Activated T-cell treated with anti-CD3 and anti-CD28 coated beads, Interleukin-2, amount 50 U/mL, for 72 hours (primary cell): ENCODE data around the gene CTPS1. TPM values are rescaled to one million over a fixed set of nuclear protein-coding genes. Genes with fewer than 3 reads are reported as not detected.

Source experiments
- ATAC-seq, 2 donors: fragments of 150-1000 bp; cut with Tn5 transposase; replicated peaks in 1 of 2; 2 replicates each; pipeline ENCODE4 v1.10.0; 2021; ENCODE audit warnings: moderate library complexity in 2 of 2, mild to moderate bottlenecking in 1 of 2
- DNase-seq, 2 donors: peaks; one replicate each; pipeline ENCODE4 v3.0.0; 2021 to 2022; ENCODE audit warnings: mixed read lengths in 1 of 2
- H3K27ac Mint-ChIP-seq: one replicate; pipeline ENCODE4 v1.8.0; 2022; ENCODE audit warnings: mild to moderate bottlenecking, moderate library complexity, mixed read lengths
- H3K27me3 Mint-ChIP-seq: one replicate; pipeline ENCODE4 v1.8.0; 2022; ENCODE audit warnings: low read depth, mixed read lengths
- H3K36me3 Mint-ChIP-seq, 2 donors: one replicate each; pipeline ENCODE4 v1.8.0; 2022; ENCODE audit warnings: mixed read lengths in 2 of 2, mild to moderate bottlenecking in 1 of 2; ENCODE audit not compliant: insufficient read depth in 2 of 2
- H3K4me1 Mint-ChIP-seq: one replicate; pipeline ENCODE4 v1.8.0; 2022; ENCODE audit warnings: low read depth, mixed read lengths
- H3K4me3 Mint-ChIP-seq, 2 donors: one replicate each; pipeline ENCODE4 v1.8.0; 2022; ENCODE audit warnings: mild to moderate bottlenecking in 2 of 2, mixed read lengths in 2 of 2, moderate library complexity in 2 of 2
- H3K9me3 Mint-ChIP-seq, 2 donors: one replicate each; pipeline ENCODE4 v1.8.0; 2022; ENCODE audit warnings: mixed read lengths in 2 of 2
- total RNA-seq, 2 donors: library from RNA; stranded (reverse); gene quantifications; one replicate each; pipeline ENCODE4 v1.2.3, GENCODE V29; 2022

The CTPS1 gene
- total RNA-seq, 2 donors from 2014 or later: 47.9 to 49.6 TPM

GRCh38 chr1:41013796-41014195 lies 34.3 kb downstream of the CTPS1 start:
- Mint-ChIP-seq H3K4me1 (peaks cover 8% of the 10 kb centered on the region), H3K27me3 (no peaks in the 10 kb centered on the region), H3K27ac (no peak overlapping the region), H3K9me3 (no peaks in the 10 kb centered on the region), H3K36me3 (peaks cover 2 to 26% of the 10 kb centered on the region in 2 donors), H3K4me3 (no peak overlapping the region)
- DNase-seq: no peak
- ATAC-seq: no peak

- no peak for DNase-seq
- ATAC-seq: no peak
- Mint-ChIP-seq H3K9me3 (no peaks in the 10 kb centered on the region), H3K4me3 (no peak overlapping the region), H3K36me3 (peaks cover 2 to 27% of the 10 kb centered on the region in 2 donors), H3K27ac (peak overlapping the region; percentile 7), H3K27me3 (no peaks in the 10 kb centered on the region), H3K4me1 (peaks cover 8% of the 10 kb centered on the region)
Observed at GRCh38 chr1:41014871-41015270, 35.4 kb downstream of the CTPS1 start.

GRCh38 chr1:41015281-41015896 lies 35.9 kb downstream of the CTPS1 start:
- Mint-ChIP-seq H3K4me1 (peaks cover 8% of the 10 kb centered on the region), H3K27ac (peak overlapping the region; percentile 7), H3K27me3 (no peaks in the 10 kb centered on the region), H3K4me3 (no peak overlapping the region), H3K36me3 (peaks cover 2 to 24% of the 10 kb centered on the region in 2 donors), H3K9me3 (no peaks in the 10 kb centered on the region)
- DNase-seq: no peak
- no peak for ATAC-seq

GRCh38 chr1:41015897-41016470 lies 36.5 kb downstream of the CTPS1 start:
- Mint-ChIP-seq H3K9me3 (no peaks in the 10 kb centered on the region), H3K4me3 (no peak overlapping the region), H3K36me3 (peaks cover 2 to 24% of the 10 kb centered on the region in 2 donors), H3K27me3 (no peaks in the 10 kb centered on the region), H3K27ac (no peak overlapping the region), H3K4me1 (peaks cover 8% of the 10 kb centered on the region)
- DNase-seq: no peak
- no peak for ATAC-seq

GRCh38 chr1:41017141-41018017 lies 37.9 kb downstream of the CTPS1 start:
- no peak overlapping the region for H3K4me3 Mint-ChIP-seq
- peaks cover 0 to 14% of the 10 kb centered on the region in 2 donors for H3K36me3 Mint-ChIP-seq
- no peak for ATAC-seq
- H3K27me3 Mint-ChIP-seq: no peaks in the 10 kb centered on the region
- H3K4me1 Mint-ChIP-seq: peaks cover 8% of the 10 kb centered on the region
- no peaks in the 10 kb centered on the region for H3K9me3 Mint-ChIP-seq
- no peak for DNase-seq
- H3K27ac Mint-ChIP-seq: no peak overlapping the region

- no peaks in the 10 kb centered on the region for H3K27me3 Mint-ChIP-seq
- no peak for DNase-seq
- H3K4me1 Mint-ChIP-seq: peaks cover 8% of the 10 kb centered on the region
- no peak for ATAC-seq
- H3K4me3 Mint-ChIP-seq: no peak overlapping the region
- no peak overlapping the region for H3K27ac Mint-ChIP-seq
- peaks cover 0 to 14% of the 10 kb centered on the region in 2 donors for H3K36me3 Mint-ChIP-seq
- H3K9me3 Mint-ChIP-seq: no peaks in the 10 kb centered on the region
Observed at GRCh38 chr1:41018018-41018410, 38.5 kb downstream of the CTPS1 start.

- Mint-ChIP-seq H3K4me3 (no peak overlapping the region), H3K4me1 (peaks cover 8% of the 10 kb centered on the region), H3K27ac (no peak overlapping the region), H3K27me3 (no peaks in the 10 kb centered on the region), H3K9me3 (no peaks in the 10 kb centered on the region), H3K36me3 (peaks cover 0 to 8% of the 10 kb centered on the region in 2 donors)
- ATAC-seq: no peak
- DNase-seq: no peak
Observed at GRCh38 chr1:41019353-41019745, 39.9 kb downstream of the CTPS1 start.

GRCh38 chr1:41020109-41020576 lies 40.6 kb downstream of the CTPS1 start:
- Mint-ChIP-seq H3K4me3 (no peak overlapping the region), H3K4me1 (peaks cover under 1% of the 10 kb centered on the region), H3K27me3 (no peaks in the 10 kb centered on the region), H3K27ac (no peak overlapping the region), H3K36me3 (peaks cover 0 to 7% of the 10 kb centered on the region in 2 donors), H3K9me3 (no peaks in the 10 kb centered on the region)
- DNase-seq (no peak), ATAC-seq (no peak)

GRCh38 chr1:41020654-41021053 lies 41.2 kb downstream of the CTPS1 start:
- H3K36me3 Mint-ChIP-seq: peaks cover 0 to 7% of the 10 kb centered on the region in 2 donors
- H3K27me3 Mint-ChIP-seq: no peaks in the 10 kb centered on the region
- DNase-seq: no peak
- no peak overlapping the region for H3K27ac Mint-ChIP-seq
- no peaks in the 10 kb centered on the region for H3K4me1 Mint-ChIP-seq
- H3K9me3 Mint-ChIP-seq: no peaks in the 10 kb centered on the region
- ATAC-seq: no peak
- no peak overlapping the region for H3K4me3 Mint-ChIP-seq

- no peak for ATAC-seq
- no peak for DNase-seq
- Mint-ChIP-seq H3K27ac (no peak within 1 kb of the TSS), H3K36me3 (peaks cover 0 to 7% of the 10 kb centered on the region in 2 donors), H3K27me3 (no peaks in the 10 kb centered on the region), H3K9me3 (no peaks in the 10 kb centered on the region), H3K4me1 (no peaks in the 10 kb centered on the region), H3K4me3 (no peak within 1 kb of the TSS)
Observed at GRCh38 chr1:41021526-41022308, 42.2 kb downstream of the CTPS1 start, which contains the start of gene SLFNL1. Gene SLFNL1, minus strand, starts transcription at chr1:41021725. Its CDS starts 1,065 bp downstream, at chr1:41020660.

- Mint-ChIP-seq H3K27me3 (no peaks in the 10 kb centered on the region), H3K9me3 (no peaks in the 10 kb centered on the region), H3K4me3 (no peak overlapping the region), H3K4me1 (no peaks in the 10 kb centered on the region), H3K27ac (no peak overlapping the region), H3K36me3 (peaks cover 0 to 8% of the 10 kb centered on the region in 2 donors)
- ATAC-seq: no peak
- DNase-seq: no peak
Observed at GRCh38 chr1:41022424-41022823, 42.9 kb downstream of the CTPS1 start.

- Mint-ChIP-seq H3K36me3 (peaks cover 0 to 11% of the 10 kb centered on the region in 2 donors), H3K9me3 (no peaks in the 10 kb centered on the region), H3K4me1 (no peaks in the 10 kb centered on the region), H3K27ac (peak overlapping the region; percentile 17), H3K27me3 (no peaks in the 10 kb centered on the region), H3K4me3 (no peak overlapping the region)
- ATAC-seq (no peak), DNase-seq (no peak)
Observed at GRCh38 chr1:41023279-41023990, 43.9 kb downstream of the CTPS1 start.
